Measurements from ENCODE around the gene SLC43A1. TPM values are rescaled to one million over a fixed set of nuclear protein-coding genes. Genes with fewer than 3 reads are reported as not detected.

Gene SLC43A1
- total RNA-seq, 1 experiment from 2014 or later = 27.1 TPM

GRCh38 chr11:57523419-57523818 lies 7.9 kb upstream of the SLC43A1 start:
- TF ChIP-seq ZNF121 (CRISPR knock-in tag; IDR thresholded peaks at IDR 0.05) (peak; percentile 96), ZNF425 (CRISPR knock-in tag; conservative IDR thresholded peaks at IDR 0.05) (no peak)
- DNase-seq (ENCODE audit: low spot score) (no peak), ATAC-seq (no peak)
- ChIA-PET POLR2A (interaction anchor here (0.7 to 1.4 kb wide), 2 partner anchors 29 to 63 kb away, joined by 5 to 7 read pairs; partner anchors contain the start of gene RTN4RL2), CTCF (interaction anchor here (1.5 to 3.8 kb wide), 2 partner anchors 31 to 65 kb away, joined by 10 to 56 read pairs; no protein-coding TSS in a partner anchor)
- no peak overlapping the region for H3K27ac Mint-ChIP-seq
- peaks cover 7% of the 10 kb centered on the region for H3K36me3 Mint-ChIP-seq
- no peaks in the 10 kb centered on the region for H3K27me3 Mint-ChIP-seq (ENCODE audit: low read depth)
- H3K9me3 Mint-ChIP-seq = peaks cover 3% of the 10 kb centered on the region; the same call in 1 of the 2 replicates
- no peak overlapping the region for H3K4me3 Mint-ChIP-seq
- H3K4me1 Mint-ChIP-seq = peaks cover 13% of the 10 kb centered on the region

GRCh38 chr11:57521116-57521515 lies 5.6 kb upstream of the SLC43A1 start:
- no peak for TF ChIP-seq E2F5 (CRISPR knock-in tag; IDR thresholded peaks at IDR 0.05)
- TF ChIP-seq IRF2 (CRISPR knock-in tag; IDR thresholded peaks at IDR 0.05; ENCODE audit: borderline replicate concordance, low read depth) = no peak
- no peak for TF ChIP-seq ZNF416 (CRISPR knock-in tag; IDR thresholded peaks at IDR 0.05)
- no peak for TF ChIP-seq OVOL2 (CRISPR knock-in tag; IDR thresholded peaks at IDR 0.05; ENCODE audit: borderline replicate concordance)
- no peak for TF ChIP-seq ZNF317 (CRISPR knock-in tag; IDR thresholded peaks at IDR 0.05; ENCODE audit: borderline replicate concordance, low read depth)
- no peak for TF ChIP-seq ATF3 (CRISPR knock-in tag; conservative IDR thresholded peaks at IDR 0.05)
- TF ChIP-seq CTCF (IDR thresholded peaks at IDR 0.05) = no peak
- TF ChIP-seq SP1 (CRISPR knock-in tag; conservative IDR thresholded peaks at IDR 0.05) = no peak
- TF ChIP-seq ATF6 (CRISPR knock-in tag; IDR thresholded peaks at IDR 0.05) = no peak
- TF ChIP-seq ERG (CRISPR knock-in tag; IDR thresholded peaks at IDR 0.05) = no peak
- no peak for TF ChIP-seq FOXK1 (CRISPR knock-in tag; IDR thresholded peaks at IDR 0.05)
- no peak for TF ChIP-seq ZNF121 (CRISPR knock-in tag; IDR thresholded peaks at IDR 0.05)
- TF ChIP-seq MYBL2 (CRISPR knock-in tag; IDR thresholded peaks at IDR 0.05) = no peak
- no peak for TF ChIP-seq ZNF281 (CRISPR knock-in tag; IDR thresholded peaks at IDR 0.05)
- TF ChIP-seq CBFB (CRISPR knock-in tag; IDR thresholded peaks at IDR 0.05; ENCODE audit: low read depth) = no peak
- no peak for TF ChIP-seq ZNF138 (CRISPR knock-in tag; conservative IDR thresholded peaks at IDR 0.05)
- TF ChIP-seq ZNF512 (CRISPR knock-in tag; IDR thresholded peaks at IDR 0.05; ENCODE audit: borderline replicate concordance) = no peak
- no peak for TF ChIP-seq IRF1 (CRISPR knock-in tag; IDR thresholded peaks at IDR 0.05)
- peaks cover 3% of the 10 kb centered on the region; the same call in 1 of the 2 replicates for H3K9me3 Mint-ChIP-seq
- ChIA-PET POLR2A (interaction anchor here (0.7 kb wide), 1 partner anchor 1637 kb away, joined by 4 read pairs; no protein-coding TSS in a partner anchor), CTCF (interaction anchor here (1.5 to 2.0 kb wide), 3 partner anchors 28 to 123 kb away, joined by 5 to 11 read pairs (median 9); no protein-coding TSS in a partner anchor)
- DNase-seq (ENCODE audit: low spot score) = no peak
- ATAC-seq = no peak
- H3K36me3 Mint-ChIP-seq = peaks cover 4% of the 10 kb centered on the region
- H3K4me3 Mint-ChIP-seq = no peak overlapping the region
- H3K4me1 Mint-ChIP-seq = peaks cover 12% of the 10 kb centered on the region
- no peak overlapping the region for H3K27ac Mint-ChIP-seq
- H3K27me3 Mint-ChIP-seq (ENCODE audit: low read depth) = peaks cover 18% of the 10 kb centered on the region
